GM21381 (cell line): ENCODE measurements around the gene SMARCAD1.

ENCODE experiments used
- ATAC-seq: cut with Tn5 transposase; IDR thresholded peaks from one replicate; pipeline ENCODE4 v1.9.1; 2021; ENCODE audit warnings: mild to moderate bottlenecking, moderate library complexity; ENCODE audit not compliant: unreplicated experiment

Gene SMARCAD1

GRCh38 chr4:94207469-94208224 lies at the start of gene SMARCAD1:
Gene SMARCAD1, plus strand, starts transcription at chr4:94207865. Its CDS starts 530 bp downstream, at chr4:94208395.
- peak; percentile 96 for ATAC-seq

- no peak for ATAC-seq
Observed at GRCh38 chr4:94158883-94159282, 48.8 kb upstream of the SMARCAD1 start.

- ATAC-seq: no peak
Observed at GRCh38 chr4:94159790-94160189, 47.9 kb upstream of the SMARCAD1 start.

GRCh38 chr4:94160774-94161173 lies 46.9 kb upstream of the SMARCAD1 start:
- ATAC-seq: no peak

GRCh38 chr4:94165256-94165655 lies 42.4 kb upstream of the SMARCAD1 start:
- no peak for ATAC-seq

GRCh38 chr4:94168321-94168720 lies 39.3 kb upstream of the SMARCAD1 start:
- no peak for ATAC-seq

- no peak for ATAC-seq
Observed at GRCh38 chr4:94169803-94170372, 37.8 kb upstream of the SMARCAD1 start.

- ATAC-seq: no peak
Observed at GRCh38 chr4:94171616-94172015, 36.0 kb upstream of the SMARCAD1 start.

- no peak for ATAC-seq
Observed at GRCh38 chr4:94175553-94176261, 32.0 kb upstream of the SMARCAD1 start.

- no peak for ATAC-seq
Observed at GRCh38 chr4:94177822-94178221, 29.8 kb upstream of the SMARCAD1 start.

GRCh38 chr4:94181815-94182214 lies 25.9 kb upstream of the SMARCAD1 start:
- ATAC-seq: no peak

- ATAC-seq: no peak
Observed at GRCh38 chr4:94202769-94203168, 4.9 kb upstream of the SMARCAD1 start.

- no peak for ATAC-seq
Observed at GRCh38 chr4:94208266-94208665, 601 bp downstream of the SMARCAD1 start.

- no peak for ATAC-seq
Observed at GRCh38 chr4:94208918-94209317, 1.3 kb downstream of the SMARCAD1 start.

GRCh38 chr4:94211861-94212260 lies 4.2 kb downstream of the SMARCAD1 start:
- no peak for ATAC-seq

- ATAC-seq: no peak
Observed at GRCh38 chr4:94214703-94215319, 7.1 kb downstream of the SMARCAD1 start.

GRCh38 chr4:94216394-94216793 lies 8.7 kb downstream of the SMARCAD1 start:
- no peak for ATAC-seq

- ATAC-seq: no peak
Observed at GRCh38 chr4:94219402-94219801, 11.7 kb downstream of the SMARCAD1 start.

- ATAC-seq: no peak
Observed at GRCh38 chr4:94221916-94222315, 14.3 kb downstream of the SMARCAD1 start.

- no peak for ATAC-seq
Observed at GRCh38 chr4:94225449-94225848, 17.8 kb downstream of the SMARCAD1 start.

- no peak for ATAC-seq
Observed at GRCh38 chr4:94226763-94227162, 19.1 kb downstream of the SMARCAD1 start.
